ENCODE data around the gene FAM234B.

Gene FAM234B

GRCh38 chr12:12999271-12999958 is 44.8 kb upstream of the FAM234B start:
- H3K4me3 ChIP-seq (ENCODE audit: low read length) = peak overlapping the region; percentile 87
- TF ChIP-seq CTCF (conservative IDR thresholded peaks at IDR 0.05; ENCODE audit: low read depth, low read length) = no peak
- DNase-seq (ENCODE audit: low read depth) = no peak

- peak within 1 kb of the TSS; percentile 87 for H3K4me3 ChIP-seq (ENCODE audit: low read length)
- peak; percentile 51 for DNase-seq (ENCODE audit: low read depth)
- no peak for TF ChIP-seq CTCF (conservative IDR thresholded peaks at IDR 0.05; ENCODE audit: low read depth, low read length)
These were observed 44.1 kb upstream of the FAM234B start, which contains the start of gene HEBP1 for GRCh38 chr12:12999959-13000615. TSS of gene HEBP1 (minus strand) at chr12:13000265. CDS start at chr12:13000114, 151 bp downstream.

DNA sequence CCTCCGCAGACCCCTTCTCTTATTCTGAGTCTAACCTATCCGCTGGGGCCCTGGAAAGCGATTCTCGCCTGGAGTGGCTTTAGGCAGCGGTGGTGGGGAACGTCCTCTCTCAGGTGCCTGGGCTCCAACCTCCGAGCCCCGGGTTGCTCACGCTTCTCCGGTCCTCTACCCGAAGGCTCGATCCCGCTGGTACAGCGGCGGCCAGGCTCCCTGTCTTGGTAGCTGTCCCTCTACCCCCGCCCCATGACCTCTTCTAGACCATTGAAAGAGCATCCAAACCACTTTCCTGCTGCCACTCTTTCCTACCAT is 43.6 kb upstream of the FAM234B start:
- H3K4me3 ChIP-seq (ENCODE audit: low read length) = peak overlapping the region; percentile 55
- TF ChIP-seq CTCF (conservative IDR thresholded peaks at IDR 0.05; ENCODE audit: low read depth, low read length) = no peak
- DNase-seq (ENCODE audit: low read depth) = no peak

DNA sequence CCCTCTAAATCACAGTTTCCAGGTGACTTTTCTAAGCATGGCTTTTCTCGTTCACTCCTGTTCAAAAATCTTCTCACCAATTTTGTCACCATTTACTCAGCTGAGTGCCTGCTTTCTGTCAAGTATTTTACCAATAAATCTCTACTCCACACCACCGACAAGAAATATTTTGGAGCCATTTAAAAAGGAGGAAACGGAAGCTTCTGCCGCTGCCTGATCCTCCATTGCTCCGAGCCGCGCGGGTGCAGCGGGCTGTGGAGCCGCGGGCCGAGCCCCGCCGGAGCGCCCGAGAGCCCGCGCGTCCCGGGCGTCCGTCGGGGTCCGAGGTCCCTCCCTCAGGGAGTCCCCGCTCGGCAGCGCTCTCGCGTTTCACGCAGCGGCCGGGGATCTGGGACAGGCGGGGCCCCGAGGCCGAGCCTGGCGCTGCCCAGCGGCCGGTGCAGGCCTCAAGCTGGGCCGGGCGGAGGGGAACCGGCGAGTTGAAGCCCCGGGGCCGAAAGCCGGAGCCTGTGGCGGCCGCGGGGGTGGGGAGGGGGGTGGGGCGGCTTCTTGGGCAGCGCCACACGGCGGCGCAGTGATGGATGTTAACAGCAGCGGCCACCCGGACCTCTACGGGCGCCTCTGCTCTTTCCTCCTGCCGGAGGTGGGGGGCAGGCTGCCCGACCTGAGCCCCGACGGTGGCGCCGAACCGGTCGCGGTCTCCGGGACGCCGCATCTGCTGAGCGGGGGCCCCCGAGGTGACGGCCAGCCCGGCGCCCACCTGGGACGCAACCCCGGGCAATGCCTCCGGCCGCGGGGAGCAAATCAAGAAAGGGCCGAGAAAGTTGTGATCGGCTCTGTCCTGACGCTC is 43.0 kb upstream of the FAM234B start:
- DNase-seq (ENCODE audit: low read depth) = no peak

GRCh38 chr12:13001775-13002040 is 42.5 kb upstream of the FAM234B start:
- TF ChIP-seq CTCF (conservative IDR thresholded peaks at IDR 0.05; ENCODE audit: low read depth, low read length) = no peak
- peak overlapping the region; percentile 55 for H3K4me3 ChIP-seq (ENCODE audit: low read length)
- no peak for DNase-seq (ENCODE audit: low read depth)

More for the DNA sequence above, 43.0 kb upstream of the FAM234B start:
- peak overlapping the region; percentile 55 for H3K4me3 ChIP-seq (ENCODE audit: low read length)
- peak; percentile 45 for TF ChIP-seq CTCF (conservative IDR thresholded peaks at IDR 0.05; ENCODE audit: low read depth, low read length)

DNA sequence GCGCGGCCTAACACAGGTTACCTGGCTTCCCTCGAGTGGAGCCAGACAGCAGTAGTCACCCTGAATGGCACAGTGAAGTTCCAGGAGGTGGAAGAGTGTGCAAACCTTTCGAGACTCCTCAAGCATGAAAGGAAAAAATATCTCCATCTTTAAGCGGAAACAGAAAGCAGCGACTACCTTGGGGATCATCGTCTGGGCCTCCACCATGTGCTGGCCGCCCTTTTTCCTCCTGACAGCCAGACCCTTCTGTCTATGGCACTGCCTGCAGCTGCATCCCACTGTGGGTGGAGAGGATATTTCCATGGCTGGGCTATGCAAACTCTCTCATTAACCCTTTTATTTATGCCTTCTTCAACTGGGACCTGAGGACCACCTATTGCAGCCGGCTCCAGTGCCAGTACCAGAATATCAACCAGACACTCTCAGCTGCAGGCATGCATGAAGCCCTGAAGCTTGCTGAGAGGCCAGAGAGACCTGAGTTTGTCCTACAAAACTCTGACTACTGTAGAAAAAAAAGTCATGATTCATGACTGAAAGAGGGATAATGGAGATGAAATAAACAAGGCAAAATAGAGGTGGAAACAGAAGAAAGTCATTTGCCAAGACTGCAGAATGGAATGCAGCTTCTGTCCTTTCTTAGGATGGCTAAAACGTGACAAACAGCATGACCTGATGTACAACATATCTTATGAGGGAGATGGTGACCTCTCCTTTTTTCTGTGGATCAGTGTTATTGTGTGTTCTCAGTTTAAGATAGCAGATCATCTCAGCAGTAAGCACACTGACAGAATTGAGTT is 41.7 kb upstream of the FAM234B start:
- no peak for DNase-seq (ENCODE audit: low read depth)
- TF ChIP-seq CTCF (conservative IDR thresholded peaks at IDR 0.05; ENCODE audit: low read depth, low read length) = no peak
- no peak overlapping the region for H3K4me3 ChIP-seq (ENCODE audit: low read length)

Data from retinal pigment epithelial cell (primary cell).